HCT116 (cell line): Measurements from ENCODE around the gene ANKRD61.

Source experiments
- EGR1 ChIP-seq: IDR thresholded peaks from 2 replicates; pipeline ENCODE4 v1.6.1; 2012; ENCODE audit warnings: low read depth
- ELF1 ChIP-seq: IDR thresholded peaks from 2 replicates; pipeline ENCODE4 v1.6.1; 2012; ENCODE audit warnings: low read depth, borderline replicate concordance
- EZH2 ChIP-seq: fragments of 200-600 bp; sonication (generic); IDR thresholded peaks from 2 replicates; pipeline ENCODE4 v1.6.1; 2017; ENCODE audit warnings: antibody characterized with exemption, mixed run types
- EZH2phosphoT487 ChIP-seq: fragments of 200-600 bp; IDR thresholded peaks from 2 replicates; pipeline ENCODE4 v1.6.1; 2018; ENCODE audit warnings: antibody characterized with exemption, borderline replicate concordance
- POLR2A ChIP-seq: IDR thresholded peaks from 2 replicates; pipeline ENCODE4 v1.7.0; 2011; ENCODE audit warnings: borderline replicate concordance; ENCODE audit not compliant: insufficient read depth, insufficient read length; ENCODE audit errors: extremely low read depth
- POLR2AphosphoS5 ChIP-seq: IDR thresholded peaks from 2 replicates; pipeline ENCODE4 v1.6.1; 2011; ENCODE audit warnings: mild to moderate bottlenecking, low read depth, low read length, moderate library complexity
- SIN3A ChIP-seq: IDR thresholded peaks from 2 replicates; pipeline ENCODE4 v1.6.1; 2012; ENCODE audit warnings: low read depth
- SP1 ChIP-seq: IDR thresholded peaks from 2 replicates; pipeline ENCODE4 v1.6.1; 2012; ENCODE audit warnings: low read depth
- ZFX ChIP-seq: fragments of 450-650 bp; IDR thresholded peaks from 2 replicates; pipeline ENCODE4 v1.6.1; 2017
- ZNF274 ChIP-seq: fragments of 200-500 bp; sonication (Bioruptor generic); IDR thresholded peaks from 2 replicates; pipeline ENCODE4 v1.6.1; 2014; ENCODE audit warnings: mild to moderate bottlenecking, low read depth, low read length, inconsistent platforms
- TF ChIP-seq, protein P1 (sequence below), 3 experiments: fragments of 200-600 bp in 1 of 3; sonication (generic) in 1 of 3; IDR thresholded peaks in 2 of 3; conservative IDR thresholded peaks in 1 of 3; 2 replicates each; pipeline ENCODE4 v1.5.1; 2012 to 2017; ENCODE audit warnings: low read depth in 2 of 3, low read length in 2 of 3, antibody characterized with exemption in 1 of 3, borderline replicate concordance in 1 of 3, control low read depth in 1 of 3, mild to moderate bottlenecking in 1 of 3, mixed read lengths in 1 of 3, mixed run types in 1 of 3, moderate library complexity in 1 of 3; ENCODE audit not compliant: insufficient read depth in 1 of 3
- TF ChIP-seq, protein P2 (sequence below): IDR thresholded peaks from 2 replicates; pipeline ENCODE4 v1.6.1; 2012; ENCODE audit warnings: low read depth

DNA sequence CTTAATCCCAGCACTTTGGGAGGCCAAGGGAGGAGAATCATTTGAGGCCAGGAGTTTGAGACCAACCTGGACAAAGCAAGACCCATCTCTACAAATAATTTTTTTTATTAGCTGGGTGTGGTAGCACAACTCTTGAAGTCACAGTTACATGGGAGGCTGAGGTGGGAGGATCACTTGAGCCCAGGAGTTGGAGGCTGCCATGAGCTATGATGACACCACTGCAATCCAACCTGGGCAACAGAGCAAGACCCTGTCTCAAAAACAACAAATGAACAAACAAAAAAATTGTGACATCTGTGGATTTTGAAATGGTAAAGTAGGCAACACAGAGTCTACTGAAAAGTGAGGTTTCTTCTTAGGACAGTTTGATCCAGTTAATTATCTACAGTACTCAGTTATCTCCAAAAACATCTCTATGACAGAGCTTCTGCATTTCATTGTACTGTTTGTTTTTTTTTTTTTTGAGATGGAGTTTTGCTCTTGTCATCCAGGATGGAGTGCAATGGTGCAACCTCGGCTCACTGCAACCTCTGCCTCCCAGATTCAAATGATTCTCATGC is 3.3 kb upstream of the ANKRD61 start:
- TF ChIP-seq, protein P1, sequence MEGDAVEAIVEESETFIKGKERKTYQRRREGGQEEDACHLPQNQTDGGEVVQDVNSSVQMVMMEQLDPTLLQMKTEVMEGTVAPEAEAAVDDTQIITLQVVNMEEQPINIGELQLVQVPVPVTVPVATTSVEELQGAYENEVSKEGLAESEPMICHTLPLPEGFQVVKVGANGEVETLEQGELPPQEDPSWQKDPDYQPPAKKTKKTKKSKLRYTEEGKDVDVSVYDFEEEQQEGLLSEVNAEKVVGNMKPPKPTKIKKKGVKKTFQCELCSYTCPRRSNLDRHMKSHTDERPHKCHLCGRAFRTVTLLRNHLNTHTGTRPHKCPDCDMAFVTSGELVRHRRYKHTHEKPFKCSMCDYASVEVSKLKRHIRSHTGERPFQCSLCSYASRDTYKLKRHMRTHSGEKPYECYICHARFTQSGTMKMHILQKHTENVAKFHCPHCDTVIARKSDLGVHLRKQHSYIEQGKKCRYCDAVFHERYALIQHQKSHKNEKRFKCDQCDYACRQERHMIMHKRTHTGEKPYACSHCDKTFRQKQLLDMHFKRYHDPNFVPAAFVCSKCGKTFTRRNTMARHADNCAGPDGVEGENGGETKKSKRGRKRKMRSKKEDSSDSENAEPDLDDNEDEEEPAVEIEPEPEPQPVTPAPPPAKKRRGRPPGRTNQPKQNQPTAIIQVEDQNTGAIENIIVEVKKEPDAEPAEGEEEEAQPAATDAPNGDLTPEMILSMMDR (IDR thresholded peaks at IDR 0.05 in 2 of 3, conservative IDR thresholded peaks at IDR 0.05 in 1 of 3; ENCODE audit: borderline replicate concordance in 1 of 3, insufficient read depth in 1 of 3, low read depth in 2 of 3, low read length in 2 of 3) = no peak
- TF ChIP-seq ZNF274 (no peak), ZFX (no peak), EZH2 (no peak), SIN3A (no peak), POLR2A (no peak), ELF1 (no peak), SP1 (no peak), EGR1 (no peak), EZH2phosphoT487 (no peak), POLR2AphosphoS5 (no peak)
- TF ChIP-seq, protein P2, sequence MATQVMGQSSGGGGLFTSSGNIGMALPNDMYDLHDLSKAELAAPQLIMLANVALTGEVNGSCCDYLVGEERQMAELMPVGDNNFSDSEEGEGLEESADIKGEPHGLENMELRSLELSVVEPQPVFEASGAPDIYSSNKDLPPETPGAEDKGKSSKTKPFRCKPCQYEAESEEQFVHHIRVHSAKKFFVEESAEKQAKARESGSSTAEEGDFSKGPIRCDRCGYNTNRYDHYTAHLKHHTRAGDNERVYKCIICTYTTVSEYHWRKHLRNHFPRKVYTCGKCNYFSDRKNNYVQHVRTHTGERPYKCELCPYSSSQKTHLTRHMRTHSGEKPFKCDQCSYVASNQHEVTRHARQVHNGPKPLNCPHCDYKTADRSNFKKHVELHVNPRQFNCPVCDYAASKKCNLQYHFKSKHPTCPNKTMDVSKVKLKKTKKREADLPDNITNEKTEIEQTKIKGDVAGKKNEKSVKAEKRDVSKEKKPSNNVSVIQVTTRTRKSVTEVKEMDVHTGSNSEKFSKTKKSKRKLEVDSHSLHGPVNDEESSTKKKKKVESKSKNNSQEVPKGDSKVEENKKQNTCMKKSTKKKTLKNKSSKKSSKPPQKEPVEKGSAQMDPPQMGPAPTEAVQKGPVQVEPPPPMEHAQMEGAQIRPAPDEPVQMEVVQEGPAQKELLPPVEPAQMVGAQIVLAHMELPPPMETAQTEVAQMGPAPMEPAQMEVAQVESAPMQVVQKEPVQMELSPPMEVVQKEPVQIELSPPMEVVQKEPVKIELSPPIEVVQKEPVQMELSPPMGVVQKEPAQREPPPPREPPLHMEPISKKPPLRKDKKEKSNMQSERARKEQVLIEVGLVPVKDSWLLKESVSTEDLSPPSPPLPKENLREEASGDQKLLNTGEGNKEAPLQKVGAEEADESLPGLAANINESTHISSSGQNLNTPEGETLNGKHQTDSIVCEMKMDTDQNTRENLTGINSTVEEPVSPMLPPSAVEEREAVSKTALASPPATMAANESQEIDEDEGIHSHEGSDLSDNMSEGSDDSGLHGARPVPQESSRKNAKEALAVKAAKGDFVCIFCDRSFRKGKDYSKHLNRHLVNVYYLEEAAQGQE = no peak
